ENCODE results near the gene MAD1L1.

Gene MAD1L1

GRCh38 chr7:2150445-2150815 lies 82.3 kb downstream of the MAD1L1 start:
- Histone ChIP-seq H3K9ac (ENCODE audit: low read depth, low read length) (no peak overlapping the region), H3K79me2 (ENCODE audit: insufficient read depth, low read length) (peaks cover 15% of the 10 kb centered on the region), H3K9me3 (ENCODE audit: insufficient read depth, low read length, severe bottlenecking) (no peaks in the 10 kb centered on the region), H3K4me1 (ENCODE audit: insufficient read depth, low read length) (no peaks in the 10 kb centered on the region), H4K20me1 (ENCODE audit: insufficient read depth, low read length) (peaks cover 32% of the 10 kb centered on the region), H3K36me3 (ENCODE audit: insufficient read depth, low read length) (peaks cover 52% of the 10 kb centered on the region), H3K4me3 (ENCODE audit: low read depth in 1 of 2, low read length in 2 of 2) (no peak overlapping the region), H2AFZ (ENCODE audit: low read depth, low read length) (no peak overlapping the region), H3K4me2 (ENCODE audit: insufficient read depth, low read length) (no peak overlapping the region), H3K27ac (ENCODE audit: low read length) (no peak overlapping the region), H3K27me3 (ENCODE audit: insufficient read depth, low read length, poor library complexity) (no peaks in the 10 kb centered on the region)
- TF ChIP-seq CTCF (IDR thresholded peaks at IDR 0.05; ENCODE audit: borderline replicate concordance, extremely low read depth, low read length, poor library complexity, severe bottlenecking): no peak
- no peak for TF ChIP-seq EZH2 (IDR thresholded peaks at IDR 0.05; ENCODE audit: borderline replicate concordance, low read depth, low read length, severe bottlenecking)
- ATAC-seq (ENCODE audit: insufficient read depth, low read depth) (no peak), DNase-seq (no peak)

DNA sequence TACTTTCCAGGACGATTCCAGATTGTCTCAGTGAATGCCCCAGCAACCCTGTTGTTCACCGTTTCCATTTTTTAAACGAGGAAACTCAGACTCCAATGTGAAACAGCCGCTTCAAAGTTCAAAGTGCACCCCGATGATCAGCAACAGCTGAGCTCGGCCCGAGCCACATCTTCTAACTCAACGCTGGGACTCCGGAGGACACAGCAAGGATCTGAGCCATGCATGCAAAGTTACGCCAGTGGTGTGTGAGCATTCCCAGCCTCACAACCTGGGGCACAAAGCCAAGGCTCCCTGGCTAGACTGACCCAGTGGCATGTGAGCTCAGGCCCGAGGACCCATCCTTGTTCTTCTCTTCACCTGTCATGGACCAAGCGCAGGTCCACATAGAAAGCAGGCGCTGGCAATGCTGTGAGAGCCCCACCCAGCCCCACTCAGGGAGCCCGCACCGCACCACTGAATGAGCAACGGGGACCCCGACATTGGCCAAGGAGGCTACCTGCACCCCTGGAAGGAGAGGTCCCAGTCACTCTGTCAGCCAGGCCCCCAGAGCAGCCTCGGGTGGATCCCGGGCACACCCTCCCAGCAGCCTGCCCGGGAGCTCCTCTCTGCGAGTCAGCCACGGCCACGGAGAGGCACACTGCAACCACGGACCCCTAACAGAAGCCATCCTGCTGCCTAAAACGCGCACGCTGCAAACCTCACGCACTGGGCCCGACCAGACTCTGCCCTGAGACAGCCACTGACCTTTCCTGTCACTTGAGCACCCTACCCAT lies 82.9 kb downstream of the MAD1L1 start:
- Histone ChIP-seq H3K36me3 (ENCODE audit: insufficient read depth, low read length) (peaks cover 54% of the 10 kb centered on the region), H3K4me3 (ENCODE audit: low read depth in 1 of 2, low read length in 2 of 2) (no peak overlapping the region), H2AFZ (ENCODE audit: low read depth, low read length) (no peak overlapping the region), H3K27me3 (ENCODE audit: insufficient read depth, low read length, poor library complexity) (no peaks in the 10 kb centered on the region), H3K4me2 (ENCODE audit: insufficient read depth, low read length) (no peak overlapping the region), H3K27ac (ENCODE audit: low read length) (no peak overlapping the region), H3K9me3 (ENCODE audit: insufficient read depth, low read length, severe bottlenecking) (no peaks in the 10 kb centered on the region), H3K79me2 (ENCODE audit: insufficient read depth, low read length) (peaks cover 15% of the 10 kb centered on the region), H4K20me1 (ENCODE audit: insufficient read depth, low read length) (peaks cover 31% of the 10 kb centered on the region), H3K4me1 (ENCODE audit: insufficient read depth, low read length) (no peaks in the 10 kb centered on the region), H3K9ac (ENCODE audit: low read depth, low read length) (no peak overlapping the region)
- ATAC-seq (ENCODE audit: insufficient read depth, low read depth): no peak
- no peak for DNase-seq
- no peak for TF ChIP-seq CTCF (IDR thresholded peaks at IDR 0.05; ENCODE audit: borderline replicate concordance, extremely low read depth, low read length, poor library complexity, severe bottlenecking)
- no peak for TF ChIP-seq EZH2 (IDR thresholded peaks at IDR 0.05; ENCODE audit: borderline replicate concordance, low read depth, low read length, severe bottlenecking)

DNA sequence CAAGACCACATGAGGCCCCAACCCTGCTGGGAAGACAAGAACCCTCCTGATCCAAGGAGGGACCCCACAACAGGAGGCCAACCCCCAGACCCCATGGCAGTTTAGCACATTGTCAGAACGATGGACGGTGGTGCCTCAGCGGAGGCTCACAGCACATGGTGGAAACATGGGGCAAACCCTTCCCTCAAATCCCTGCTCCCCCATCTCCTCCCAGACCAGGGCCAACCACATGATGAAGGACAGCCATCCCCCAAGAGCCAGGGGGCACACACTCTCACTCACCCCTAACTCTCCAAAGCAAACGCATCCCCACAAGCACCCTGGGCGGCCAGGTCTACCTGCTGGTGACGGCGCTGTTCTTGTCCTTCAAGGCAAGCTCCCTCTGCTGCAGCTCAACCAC lies 83.9 kb downstream of the MAD1L1 start:
- no peak overlapping the region for H3K27ac ChIP-seq (ENCODE audit: low read length)
- H2AFZ ChIP-seq (ENCODE audit: low read depth, low read length): no peak overlapping the region
- no peak for TF ChIP-seq EZH2 (IDR thresholded peaks at IDR 0.05; ENCODE audit: borderline replicate concordance, low read depth, low read length, severe bottlenecking)
- TF ChIP-seq CTCF (IDR thresholded peaks at IDR 0.05; ENCODE audit: borderline replicate concordance, extremely low read depth, low read length, poor library complexity, severe bottlenecking): no peak
- ATAC-seq (ENCODE audit: insufficient read depth, low read depth) (no peak), DNase-seq (no peak)
- H3K4me2 ChIP-seq (ENCODE audit: insufficient read depth, low read length): no peak overlapping the region
- peaks cover 62% of the 10 kb centered on the region for H3K36me3 ChIP-seq (ENCODE audit: insufficient read depth, low read length)
- no peaks in the 10 kb centered on the region for H3K4me1 ChIP-seq (ENCODE audit: insufficient read depth, low read length)
- peaks cover 15% of the 10 kb centered on the region for H3K79me2 ChIP-seq (ENCODE audit: insufficient read depth, low read length)
- H3K4me3 ChIP-seq (ENCODE audit: low read depth in 1 of 2, low read length in 2 of 2): no peak overlapping the region
- H3K27me3 ChIP-seq (ENCODE audit: insufficient read depth, low read length, poor library complexity): no peaks in the 10 kb centered on the region
- H3K9me3 ChIP-seq (ENCODE audit: insufficient read depth, low read length, severe bottlenecking): no peaks in the 10 kb centered on the region
- no peak overlapping the region for H3K9ac ChIP-seq (ENCODE audit: low read depth, low read length)
- H4K20me1 ChIP-seq (ENCODE audit: insufficient read depth, low read length): peaks cover 29% of the 10 kb centered on the region

All from DND-41 (cell line).